ENCODE data around the gene WNT7B.

GRCh38 chr22:45976254-45977002, 534 bp downstream of the WNT7B start:
- TF ChIP-seq CTCF (IDR thresholded peaks at IDR 0.05 in 2 of 3, conservative IDR thresholded peaks at IDR 0.05 in 1 of 3; ENCODE audit: control insufficient read depth in 2 of 3, extremely low read depth in 1 of 3, insufficient read depth in 1 of 3, low read depth in 3 of 3, low read length in 3 of 3) (no peak), MEF2A (IDR thresholded peaks at IDR 0.05; ENCODE audit: insufficient read depth, low read depth, low read length) (no peak), YY1 (IDR thresholded peaks at IDR 0.05; ENCODE audit: low read depth, low read length) (no peak), SP1 (IDR thresholded peaks at IDR 0.05; ENCODE audit: low read depth, low read length) (no peak), USF1 (IDR thresholded peaks at IDR 0.05; ENCODE audit: borderline replicate concordance, extremely low read length, insufficient read depth, low read depth, low read length) (no peak), EP300 (IDR thresholded peaks at IDR 0.05; ENCODE audit: borderline replicate concordance in 1 of 2, control insufficient read depth in 1 of 2, low read depth in 2 of 2, low read length in 2 of 2) (no peak), SIN3A (IDR thresholded peaks at IDR 0.05; ENCODE audit: low read depth, low read length) (no peak), ATF7 (IDR thresholded peaks at IDR 0.05; ENCODE audit: low read depth) (no peak), EZH2 (IDR thresholded peaks at IDR 0.05; ENCODE audit: borderline replicate concordance, control insufficient read depth, low read depth, low read length) (no peak), POLR2A (IDR thresholded peaks at IDR 0.05; ENCODE audit: low read depth, low read length) (no peak), MAX (IDR thresholded peaks at IDR 0.05; ENCODE audit: low read depth, low read length) (no peak)
